ENCODE measurements around the gene SCYGR7.

SCYGR7 gene

GRCh38 chr2:227761740-227762476 is 33.8 kb downstream of the SCYGR7 start:
- no peak for DNase-seq

DNA sequence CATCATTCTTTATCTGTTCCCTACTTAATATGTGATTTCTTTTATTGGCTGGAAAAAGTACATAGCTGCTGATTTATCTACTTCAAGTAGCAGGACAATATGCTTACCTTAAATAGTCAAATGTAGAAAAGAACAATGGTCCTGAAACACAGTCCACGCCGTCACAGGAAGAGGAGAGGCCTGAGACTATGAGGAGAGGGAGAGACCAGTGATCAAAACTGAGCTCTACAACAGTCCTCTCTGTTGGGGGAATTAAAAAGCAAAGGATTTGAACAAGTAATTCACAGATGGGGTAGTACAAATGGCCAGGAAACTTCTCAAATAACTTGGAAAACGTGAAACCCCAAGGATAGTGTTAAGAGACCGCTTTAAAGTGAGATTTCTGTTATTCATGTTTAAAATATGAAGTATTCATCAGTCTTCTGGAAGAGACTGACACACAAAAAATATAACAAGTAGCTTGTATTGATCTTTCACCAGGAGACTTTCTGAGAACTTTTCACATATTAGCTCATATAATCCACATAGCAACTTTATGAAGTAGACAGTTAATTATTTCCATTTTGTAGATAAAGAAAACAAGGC is 37.7 kb downstream of the SCYGR7 start:
- no peak for DNase-seq

GRCh38 chr2:227766373-227766883 is 38.3 kb downstream of the SCYGR7 start:
- DNase-seq = no peak

GRCh38 chr2:227767830-227768229 is 39.7 kb downstream of the SCYGR7 start:
- DNase-seq = no peak

GRCh38 chr2:227772197-227772661 is 44.1 kb downstream of the SCYGR7 start:
- no peak for DNase-seq

DNA sequence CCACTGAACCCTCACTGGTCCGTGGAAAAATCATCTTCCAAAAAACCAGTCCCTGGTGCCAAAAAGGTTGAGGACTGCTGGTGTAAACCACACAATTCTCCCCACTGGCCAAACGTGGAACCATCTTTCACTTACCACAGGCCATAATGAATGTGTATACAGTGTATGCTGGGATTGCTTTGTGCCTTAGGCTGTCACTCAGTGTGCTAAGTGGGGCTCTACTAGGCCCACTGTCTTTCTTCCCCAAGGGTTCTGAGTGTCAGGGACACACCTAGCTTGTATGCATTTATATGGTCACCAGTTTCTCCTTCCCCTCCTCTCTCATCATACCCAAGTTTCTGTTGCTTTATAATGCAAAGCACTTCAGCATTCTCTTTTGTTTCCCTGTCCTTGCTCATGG is 44.8 kb downstream of the SCYGR7 start:
- DNase-seq = no peak

GRCh38 chr2:227774011-227774624 is 46.0 kb downstream of the SCYGR7 start:
- DNase-seq = no peak

GRCh38 chr2:227774895-227775842 is 47.0 kb downstream of the SCYGR7 start:
- no peak for DNase-seq
